Karpas-422 (cell line): Measurements from ENCODE around the gene TMEM234. TPM values are rescaled to one million over a fixed set of nuclear protein-coding genes. Genes with fewer than 3 reads are reported as not detected.
A peak's percentile ranks its signal among the peaks of the same experiment; 100 is the strongest.

Experiments used
- DNase-seq: peaks from one replicate; pipeline ENCODE4 v3.0.0-alpha.2; 2015
- H2AFZ ChIP-seq: fragments of 200-600 bp; sonication (generic); 2 replicates; pipeline ENCODE4 v1.6.1; 2014; ENCODE audit warnings: antibody characterized with exemption, low read length, mixed read lengths
- H3K27ac ChIP-seq: fragments of 200-600 bp; sonication (generic); 2 replicates; pipeline ENCODE4 v1.5.1; 2014; ENCODE audit warnings: mild to moderate bottlenecking, low read length, moderate library complexity
- H3K27me3 ChIP-seq: fragments of 200-600 bp; sonication (generic); 2 replicates; pipeline ENCODE4 v1.6.1; 2014; ENCODE audit warnings: low read length, mixed read lengths
- H3K36me3 ChIP-seq: fragments of 200-600 bp; sonication (generic); 2 replicates; pipeline ENCODE4 v1.6.1; 2014; ENCODE audit warnings: low read length, mixed read lengths; ENCODE audit not compliant: insufficient read depth
- H3K4me1 ChIP-seq: fragments of 200-600 bp; sonication (generic); 2 replicates; pipeline ENCODE4 v1.6.1; 2014; ENCODE audit warnings: mild to moderate bottlenecking, low read length, mixed read lengths
- H3K4me2 ChIP-seq: fragments of 200-600 bp; sonication (generic); 2 replicates; pipeline ENCODE4 v1.6.1; 2014; ENCODE audit warnings: low read length, low read depth, mild to moderate bottlenecking; ENCODE audit not compliant: poor library complexity, severe bottlenecking
- H3K4me3 ChIP-seq: fragments of 200-600 bp; sonication (generic); 2 replicates; pipeline ENCODE4 v1.5.1; 2014; ENCODE audit warnings: mild to moderate bottlenecking, antibody characterized with exemption, low read length, mixed read lengths
- H3K79me2 ChIP-seq: fragments of 200-600 bp; sonication (generic); 2 replicates; pipeline ENCODE4 v1.6.1; 2014; ENCODE audit warnings: mild to moderate bottlenecking, low read length, mixed read lengths
- H3K9ac ChIP-seq: fragments of 200-600 bp; sonication (generic); 2 replicates; pipeline ENCODE4 v1.6.0; 2014; ENCODE audit warnings: low read length
- H3K9me2 ChIP-seq: fragments of 200-600 bp; sonication (generic), shearing (Covaris generic); replicated peaks from 2 replicates; pipeline ENCODE4 v1.6.0; 2014; ENCODE audit warnings: mild to moderate bottlenecking, low read length, moderate library complexity; ENCODE audit not compliant: insufficient read depth
- H3K9me3 ChIP-seq: fragments of 300-700, 200-600 bp; sonication (generic); 2 replicates; pipeline ENCODE4 v1.6.1; 2014; ENCODE audit warnings: low read length, mixed read lengths
- H4K20me1 ChIP-seq: fragments of 200-600 bp; sonication (generic); 2 replicates; pipeline ENCODE4 v1.6.1; 2014; ENCODE audit warnings: mild to moderate bottlenecking, antibody characterized with exemption, low read length, low read depth; ENCODE audit not compliant: insufficient read depth
- total RNA-seq: library from RNA; depleted of rRNA; stranded (reverse); fragments of >200 nt; shearing (Covaris generic); gene quantifications from 2 replicates; pipeline ENCODE4 v1.2.3, GENCODE V29; 2014; ENCODE audit warnings: low replicate concordance

TMEM234 gene
- total RNA-seq, 1 experiment from 2014 or later = 11.2 TPM

DNA sequence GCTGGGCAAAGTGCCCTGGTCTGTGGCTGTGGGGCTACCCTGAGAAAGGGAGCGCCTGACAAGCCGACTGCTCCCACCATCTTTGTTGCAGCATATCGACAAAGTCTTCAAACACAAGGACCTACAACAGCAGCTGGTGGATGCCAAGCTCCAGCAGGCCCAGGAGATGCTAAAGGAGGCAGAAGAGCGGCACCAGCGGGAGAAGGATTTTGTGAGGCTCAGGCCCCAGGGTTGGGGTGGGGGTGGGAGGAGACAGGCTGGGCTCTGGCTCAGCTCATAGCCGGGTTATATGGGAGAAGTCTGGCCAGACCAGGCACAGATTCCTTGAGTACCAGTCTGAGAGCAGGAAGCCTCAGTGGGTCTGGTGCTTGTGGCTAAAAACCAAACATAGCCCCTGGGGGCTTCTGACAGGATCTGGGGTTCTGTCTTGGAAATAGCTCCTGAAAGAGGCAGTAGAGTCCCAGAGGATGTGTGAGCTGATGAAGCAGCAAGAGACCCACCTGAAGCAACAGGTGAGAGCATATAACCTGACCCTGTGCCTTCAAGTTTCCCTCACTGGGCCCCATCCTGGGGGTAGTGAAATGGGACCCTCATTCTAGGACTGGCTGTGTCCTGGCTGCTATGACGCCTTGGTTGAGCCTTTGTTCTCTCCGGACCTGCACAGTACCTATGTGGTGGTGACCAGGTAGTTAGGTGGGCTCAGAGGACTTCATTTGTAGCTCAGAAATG, 29.8 kb downstream of the TMEM234 start:
- Histone ChIP-seq H3K9me2 (no peaks in the 10 kb centered on the region), H3K4me1 (no peaks in the 10 kb centered on the region), H2AFZ (no peak overlapping the region), H3K4me2 (no peak overlapping the region), H3K36me3 (peaks cover 41% of the 10 kb centered on the region), H3K9ac (no peak overlapping the region), H3K4me3 (no peak overlapping the region), H3K27ac (no peak overlapping the region), H4K20me1 (0 out of 2 replicates have a peak, but pooled peaks cover 6% of the 10 kb centered on the region), H3K9me3 (no peaks in the 10 kb centered on the region), H3K27me3 (no peaks in the 10 kb centered on the region), H3K79me2 (peaks cover 1% of the 10 kb centered on the region; the same call in 1 of the 2 replicates)
- no peak for DNase-seq

DNA sequence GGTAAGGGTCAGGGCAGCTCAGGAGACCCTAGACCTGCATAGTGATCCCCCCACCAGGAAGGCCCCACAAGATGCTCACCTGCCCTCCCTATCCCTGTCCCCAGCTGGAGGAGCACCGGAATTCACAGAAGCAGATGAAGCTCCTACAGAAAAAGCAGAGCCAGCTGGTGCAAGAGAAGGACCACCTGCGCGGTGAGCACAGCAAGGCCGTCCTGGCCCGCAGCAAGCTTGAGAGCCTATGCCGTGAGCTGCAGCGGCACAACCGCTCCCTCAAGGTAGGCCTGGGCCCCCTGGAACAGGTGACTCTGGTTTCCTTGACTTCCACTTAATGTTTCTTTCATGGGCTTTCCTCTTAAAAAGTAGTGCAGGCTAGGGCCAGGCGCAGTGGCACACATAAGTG, 34.3 kb downstream of the TMEM234 start:
- Histone ChIP-seq H3K36me3 (peaks cover 63% of the 10 kb centered on the region), H3K27me3 (no peaks in the 10 kb centered on the region), H3K9ac (no peak overlapping the region), H3K27ac (no peak overlapping the region), H3K4me1 (no peaks in the 10 kb centered on the region), H4K20me1 (peaks cover 13% of the 10 kb centered on the region), H3K79me2 (peaks cover 34% of the 10 kb centered on the region), H3K4me2 (no peak overlapping the region), H3K9me3 (no peaks in the 10 kb centered on the region), H3K4me3 (no peak overlapping the region), H3K9me2 (no peaks in the 10 kb centered on the region), H2AFZ (no peak overlapping the region)
- DNase-seq = no peak

DNA sequence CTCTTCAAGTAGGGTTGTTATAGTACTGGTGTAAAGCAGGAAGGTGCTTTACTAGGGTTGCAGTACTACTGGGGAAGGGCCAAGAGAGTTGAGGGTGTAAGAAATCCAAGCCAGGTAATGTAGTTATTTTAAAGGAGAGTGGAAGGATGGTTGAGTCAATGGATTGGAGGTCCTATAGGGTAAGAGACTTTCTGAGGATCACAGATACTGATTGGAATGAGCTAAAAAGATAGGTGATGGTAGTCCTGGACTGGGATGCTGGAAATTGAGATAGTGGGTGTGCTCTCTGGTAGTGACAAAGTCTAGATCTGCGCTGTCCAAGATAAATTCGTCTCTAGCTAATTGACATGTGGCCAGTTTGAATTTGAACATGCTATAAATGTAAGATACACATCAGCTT, 35.7 kb downstream of the TMEM234 start:
- peaks cover 7% of the 10 kb centered on the region for H3K4me1 ChIP-seq
- H3K36me3 ChIP-seq = peaks cover 58% of the 10 kb centered on the region
- peaks cover 47% of the 10 kb centered on the region for H3K79me2 ChIP-seq
- H3K27ac ChIP-seq = peak overlapping the region; percentile 56; the same call in 1 of the 2 replicates
- no peak overlapping the region for H2AFZ ChIP-seq
- no peak overlapping the region; the same call in 1 of the 2 replicates for H3K9ac ChIP-seq
- DNase-seq = no peak
- H3K9me3 ChIP-seq = no peaks in the 10 kb centered on the region
- H3K9me2 ChIP-seq = no peaks in the 10 kb centered on the region
- no peak overlapping the region for H3K4me3 ChIP-seq
- H3K27me3 ChIP-seq = no peaks in the 10 kb centered on the region
- H4K20me1 ChIP-seq = peaks cover 13% of the 10 kb centered on the region
- no peak overlapping the region for H3K4me2 ChIP-seq

DNA sequence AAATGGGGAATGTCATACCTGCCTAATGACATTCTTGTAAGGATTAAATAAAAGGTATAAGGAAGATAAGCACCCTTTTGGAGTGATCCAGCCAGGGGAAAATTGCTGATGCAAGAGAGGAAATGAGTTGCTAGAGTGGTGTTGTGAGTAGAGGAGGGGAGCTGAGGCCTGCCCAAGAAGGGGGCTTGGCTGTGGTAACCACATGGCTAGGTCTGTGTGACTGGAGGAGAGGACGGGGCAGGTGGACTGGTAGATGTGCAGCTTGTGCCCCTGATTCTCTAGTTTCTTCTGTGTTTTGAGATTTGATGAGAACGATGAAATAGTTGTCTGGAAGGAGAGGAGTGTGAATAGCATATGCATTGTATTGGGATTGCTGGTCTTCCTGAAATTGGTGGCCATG, 36.1 kb downstream of the TMEM234 start:
- Histone ChIP-seq H3K27ac (peak overlapping the region; percentile 56; the same call in 1 of the 2 replicates), H3K27me3 (no peaks in the 10 kb centered on the region), H3K79me2 (peaks cover 52% of the 10 kb centered on the region), H4K20me1 (peaks cover 13% of the 10 kb centered on the region), H3K4me3 (no peak overlapping the region), H3K4me1 (peaks cover 11% of the 10 kb centered on the region), H3K9me3 (no peaks in the 10 kb centered on the region), H3K4me2 (no peak overlapping the region), H3K9me2 (no peaks in the 10 kb centered on the region), H3K36me3 (peaks cover 62% of the 10 kb centered on the region), H2AFZ (no peak overlapping the region), H3K9ac (no peak overlapping the region; the same call in 1 of the 2 replicates)
- DNase-seq = no peak

DNA sequence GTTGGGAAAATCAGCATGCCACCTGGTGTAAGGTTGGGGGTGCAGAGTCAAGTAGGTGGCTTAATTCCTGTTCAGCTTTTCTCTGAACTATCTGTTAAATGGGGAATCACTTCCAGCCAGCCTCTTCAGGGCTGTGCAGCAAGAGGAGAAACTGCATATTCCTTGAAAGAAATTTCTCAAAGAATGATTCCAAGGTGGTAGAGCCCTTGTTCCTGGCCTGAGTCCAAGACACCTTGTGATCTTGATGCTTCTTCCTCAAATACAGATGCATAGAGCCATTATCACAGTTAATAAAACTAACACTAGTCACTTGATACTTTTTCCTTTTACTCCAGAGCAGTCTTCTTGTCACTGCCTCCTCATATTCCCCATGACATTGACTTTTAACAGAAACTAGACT, 37.5 kb downstream of the TMEM234 start:
- DNase-seq = no peak
- Histone ChIP-seq H4K20me1 (peaks cover 13% of the 10 kb centered on the region), H3K79me2 (peaks cover 64% of the 10 kb centered on the region), H3K4me1 (peaks cover 18% of the 10 kb centered on the region), H3K27ac (no peak overlapping the region), H3K9me2 (no peaks in the 10 kb centered on the region), H3K4me2 (no peak overlapping the region), H3K9ac (no peak overlapping the region), H3K27me3 (no peaks in the 10 kb centered on the region), H3K9me3 (no peaks in the 10 kb centered on the region), H2AFZ (no peak overlapping the region), H3K36me3 (peaks cover 58% of the 10 kb centered on the region), H3K4me3 (no peak overlapping the region)

DNA sequence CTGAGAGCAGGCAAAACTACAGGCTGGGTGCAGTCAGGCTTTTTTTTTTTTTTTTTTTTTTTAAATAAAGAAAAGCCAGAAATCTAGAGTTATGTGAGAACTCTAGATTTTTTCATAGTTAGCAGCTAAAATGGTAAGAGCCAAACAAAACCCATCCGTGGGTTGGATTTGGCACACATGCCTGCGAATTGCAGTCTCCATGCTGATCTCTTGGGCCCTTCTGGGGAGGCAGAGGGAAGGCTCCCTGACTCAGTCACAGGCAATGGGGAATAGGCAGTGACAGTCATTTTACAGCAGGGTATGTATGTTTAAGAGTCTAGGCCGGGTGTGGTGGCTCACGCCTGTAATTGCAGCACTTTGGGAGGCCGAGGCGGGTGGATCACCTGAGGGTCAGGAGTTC, 40.1 kb downstream of the TMEM234 start:
- peaks cover 60% of the 10 kb centered on the region for H3K79me2 ChIP-seq
- H4K20me1 ChIP-seq = peaks cover 6% of the 10 kb centered on the region
- H3K27me3 ChIP-seq = no peaks in the 10 kb centered on the region
- no peak overlapping the region for H3K27ac ChIP-seq
- H3K9ac ChIP-seq = no peak overlapping the region
- H2AFZ ChIP-seq = no peak overlapping the region
- no peaks in the 10 kb centered on the region for H3K9me2 ChIP-seq
- H3K4me2 ChIP-seq = peak overlapping the region; percentile 96
- H3K4me3 ChIP-seq = no peak overlapping the region
- DNase-seq = no peak
- H3K9me3 ChIP-seq = no peaks in the 10 kb centered on the region
- peaks cover 34% of the 10 kb centered on the region for H3K36me3 ChIP-seq
- H3K4me1 ChIP-seq = peaks cover 29% of the 10 kb centered on the region

DNA sequence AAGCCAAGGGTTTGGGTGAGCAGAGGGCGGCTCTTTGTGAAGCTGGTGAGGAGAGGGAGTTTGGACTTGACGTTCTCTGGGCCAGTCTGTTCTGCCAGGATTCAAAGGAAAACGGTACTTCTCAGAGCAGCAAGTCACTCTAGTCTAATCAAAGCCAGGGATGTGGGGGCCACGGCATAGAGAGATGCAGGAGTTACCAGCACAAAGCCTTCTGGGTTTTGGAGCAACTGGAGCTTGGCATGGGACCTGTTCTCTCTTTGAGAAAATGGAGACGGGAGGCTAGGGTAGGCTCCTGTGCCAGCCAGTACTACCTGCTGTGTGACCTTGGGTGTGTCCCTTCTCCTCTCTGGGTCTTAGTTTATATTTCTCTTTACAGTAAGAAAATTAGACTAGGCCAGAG, 40.6 kb downstream of the TMEM234 start:
- no peak overlapping the region for H3K9ac ChIP-seq
- H3K79me2 ChIP-seq = peaks cover 57% of the 10 kb centered on the region
- H3K9me2 ChIP-seq = no peaks in the 10 kb centered on the region
- H4K20me1 ChIP-seq = peaks cover 6% of the 10 kb centered on the region
- peaks cover 30% of the 10 kb centered on the region for H3K36me3 ChIP-seq
- H2AFZ ChIP-seq = no peak overlapping the region
- H3K4me3 ChIP-seq = peak overlapping the region; percentile 84; the same call in 1 of the 2 replicates
- no peaks in the 10 kb centered on the region for H3K27me3 ChIP-seq
- H3K4me1 ChIP-seq = peaks cover 29% of the 10 kb centered on the region
- no peak overlapping the region for H3K27ac ChIP-seq
- no peaks in the 10 kb centered on the region for H3K9me3 ChIP-seq
- H3K4me2 ChIP-seq = peak overlapping the region; percentile 96
- no peak for DNase-seq

DNA sequence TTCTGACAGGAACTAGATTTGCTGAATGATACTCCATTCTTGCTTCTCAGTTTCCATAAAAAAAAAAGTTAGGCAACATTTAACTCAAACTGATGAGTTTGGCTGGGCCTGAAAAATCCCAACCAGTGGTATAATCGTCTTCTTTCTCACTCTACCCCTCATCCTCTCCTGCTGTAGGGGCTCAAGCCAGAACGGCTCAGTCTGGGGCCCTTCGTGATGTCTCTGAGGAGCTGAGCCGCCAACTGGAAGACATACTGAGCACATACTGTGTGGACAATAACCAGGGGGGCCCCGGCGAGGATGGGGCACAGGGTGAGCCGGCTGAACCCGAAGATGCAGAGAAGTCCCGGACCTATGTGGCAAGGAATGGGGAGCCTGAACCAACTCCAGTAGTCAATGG, 41.1 kb downstream of the TMEM234 start:
- Histone ChIP-seq H3K9ac (peak overlapping the region; percentile 84), H3K27ac (peak overlapping the region; percentile 75), H3K27me3 (no peaks in the 10 kb centered on the region), H3K79me2 (peaks cover 52% of the 10 kb centered on the region), H3K4me2 (peak overlapping the region; percentile 96), H3K9me2 (no peaks in the 10 kb centered on the region), H3K9me3 (no peaks in the 10 kb centered on the region), H4K20me1 (peaks cover 6% of the 10 kb centered on the region), H3K4me3 (peak overlapping the region; percentile 84), H2AFZ (no peak overlapping the region), H3K4me1 (peaks cover 29% of the 10 kb centered on the region), H3K36me3 (peaks cover 27% of the 10 kb centered on the region)
- DNase-seq = no peak
